Measurements from ENCODE around the gene ADGRG4.
"Not testable (repeated sequence)": the region's sequence is repeated elsewhere in the genome, so short reads cannot be mapped to it uniquely, and the experiment has no call there.

ADGRG4 gene, protein sequence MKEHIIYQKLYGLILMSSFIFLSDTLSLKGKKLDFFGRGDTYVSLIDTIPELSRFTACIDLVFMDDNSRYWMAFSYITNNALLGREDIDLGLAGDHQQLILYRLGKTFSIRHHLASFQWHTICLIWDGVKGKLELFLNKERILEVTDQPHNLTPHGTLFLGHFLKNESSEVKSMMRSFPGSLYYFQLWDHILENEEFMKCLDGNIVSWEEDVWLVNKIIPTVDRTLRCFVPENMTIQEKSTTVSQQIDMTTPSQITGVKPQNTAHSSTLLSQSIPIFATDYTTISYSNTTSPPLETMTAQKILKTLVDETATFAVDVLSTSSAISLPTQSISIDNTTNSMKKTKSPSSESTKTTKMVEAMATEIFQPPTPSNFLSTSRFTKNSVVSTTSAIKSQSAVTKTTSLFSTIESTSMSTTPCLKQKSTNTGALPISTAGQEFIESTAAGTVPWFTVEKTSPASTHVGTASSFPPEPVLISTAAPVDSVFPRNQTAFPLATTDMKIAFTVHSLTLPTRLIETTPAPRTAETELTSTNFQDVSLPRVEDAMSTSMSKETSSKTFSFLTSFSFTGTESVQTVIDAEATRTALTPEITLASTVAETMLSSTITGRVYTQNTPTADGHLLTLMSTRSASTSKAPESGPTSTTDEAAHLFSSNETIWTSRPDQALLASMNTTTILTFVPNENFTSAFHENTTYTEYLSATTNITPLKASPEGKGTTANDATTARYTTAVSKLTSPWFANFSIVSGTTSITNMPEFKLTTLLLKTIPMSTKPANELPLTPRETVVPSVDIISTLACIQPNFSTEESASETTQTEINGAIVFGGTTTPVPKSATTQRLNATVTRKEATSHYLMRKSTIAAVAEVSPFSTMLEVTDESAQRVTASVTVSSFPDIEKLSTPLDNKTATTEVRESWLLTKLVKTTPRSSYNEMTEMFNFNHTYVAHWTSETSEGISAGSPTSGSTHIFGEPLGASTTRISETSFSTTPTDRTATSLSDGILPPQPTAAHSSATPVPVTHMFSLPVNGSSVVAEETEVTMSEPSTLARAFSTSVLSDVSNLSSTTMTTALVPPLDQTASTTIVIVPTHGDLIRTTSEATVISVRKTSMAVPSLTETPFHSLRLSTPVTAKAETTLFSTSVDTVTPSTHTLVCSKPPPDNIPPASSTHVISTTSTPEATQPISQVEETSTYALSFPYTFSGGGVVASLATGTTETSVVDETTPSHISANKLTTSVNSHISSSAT (N-terminal part only)

GRCh38 chrX:136300721-136301120 is at the start of gene ADGRG4:
Gene ADGRG4 (plus strand): TSS chrX:136300963. CDS start chrX:136308778, 7,815 bp downstream.
- not testable (repeated sequence) for DNase-seq

- DNase-seq: no peak
Measured at GRCh38 chrX:136251041-136251991, 49.4 kb upstream of the ADGRG4 start, which contains the start of gene MAP7D3. Gene MAP7D3 (minus strand): TSS chrX:136251400. CDS start chrX:136251358, 42 bp downstream.

GRCh38 chrX:136255541-136255940 is 45.2 kb upstream of the ADGRG4 start:
- DNase-seq: no peak

GRCh38 chrX:136256026-136256425 is 44.7 kb upstream of the ADGRG4 start:
- no peak for DNase-seq

DNA sequence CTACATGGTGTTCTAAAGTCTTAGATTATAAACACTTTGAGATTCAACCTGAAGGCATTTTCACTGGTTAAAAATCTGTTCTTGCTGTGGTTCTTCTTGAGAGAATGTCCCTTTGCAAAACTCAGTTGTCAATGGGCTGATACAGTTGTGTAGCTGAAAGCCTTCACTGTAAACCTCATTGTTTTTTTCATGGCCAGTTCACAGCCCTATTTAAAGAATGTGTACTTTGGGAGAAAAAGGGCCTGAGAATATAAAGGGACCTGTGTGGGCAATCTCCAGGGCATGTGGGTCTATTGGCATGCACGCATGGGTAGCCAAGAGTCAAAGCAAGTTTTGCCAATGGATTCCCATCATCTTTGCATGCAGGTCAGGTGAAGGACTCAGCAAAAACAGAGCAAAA is 41.8 kb upstream of the ADGRG4 start:
- no peak for DNase-seq

DNA sequence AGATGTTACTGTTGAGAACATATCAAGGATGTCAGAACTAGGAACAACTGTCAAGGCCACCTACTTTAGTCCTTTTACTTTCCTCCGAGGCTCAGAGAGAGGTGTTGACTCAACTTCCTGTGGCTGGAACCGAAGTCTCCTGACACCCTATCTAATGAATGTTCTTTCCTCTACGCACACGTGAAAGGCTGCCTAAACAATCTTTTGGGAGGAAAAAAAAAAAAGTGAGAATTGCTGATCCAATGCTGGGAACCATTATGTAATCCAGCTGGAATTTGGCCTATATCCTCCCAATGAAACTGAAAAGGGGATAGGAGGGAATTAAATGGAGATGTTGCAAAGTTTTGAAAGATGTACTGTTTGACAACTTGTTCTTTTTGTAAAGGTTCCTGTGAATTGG is 41.2 kb upstream of the ADGRG4 start:
- no peak for DNase-seq

- DNase-seq: no peak
Measured at GRCh38 chrX:136260776-136261175, 40.0 kb upstream of the ADGRG4 start.

- DNase-seq: no peak
Measured at GRCh38 chrX:136261321-136261720, 39.4 kb upstream of the ADGRG4 start.

DNA sequence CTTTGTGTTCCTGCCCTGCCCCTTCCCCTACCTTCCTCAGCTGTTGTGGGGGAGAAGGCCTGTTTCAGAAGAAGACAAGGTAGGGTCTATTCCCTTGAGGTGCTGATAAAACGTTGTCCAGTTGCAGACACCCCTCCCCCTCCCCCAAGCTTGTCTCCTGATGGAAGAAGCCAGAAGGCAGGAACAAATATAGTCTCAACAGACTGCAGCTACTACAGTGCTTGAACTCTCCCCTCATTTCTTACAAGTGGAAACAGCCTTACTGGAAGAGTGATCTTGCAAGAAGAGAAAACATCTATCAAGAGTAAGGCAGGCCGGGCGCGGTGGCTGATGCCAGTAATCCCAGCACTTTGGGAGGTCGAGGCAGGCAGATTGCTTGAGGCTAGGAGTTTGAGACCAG is 38.5 kb upstream of the ADGRG4 start:
- DNase-seq: no peak

- DNase-seq: no peak
Measured at GRCh38 chrX:136262812-136263315, 37.9 kb upstream of the ADGRG4 start.

DNA sequence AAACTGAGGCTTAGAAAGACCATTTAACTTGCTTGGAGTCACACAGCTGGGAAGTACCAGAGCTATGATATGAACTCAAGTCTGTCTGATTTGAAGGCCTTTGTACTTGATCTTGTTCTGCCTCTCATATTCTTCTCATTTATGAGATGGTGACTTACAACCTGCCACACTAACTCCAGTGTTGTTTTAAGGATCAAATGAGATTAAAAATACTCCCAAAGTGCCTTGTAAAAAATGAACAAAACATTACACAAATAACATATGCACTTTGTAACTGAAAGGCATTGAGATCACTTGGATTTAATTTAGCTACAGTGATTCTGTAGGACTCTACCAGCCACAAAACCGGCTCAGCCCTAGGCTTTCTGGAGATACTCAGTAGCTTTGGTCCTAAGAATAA is 33.9 kb upstream of the ADGRG4 start:
- no peak for DNase-seq

GRCh38 chrX:136268051-136269048 is 32.4 kb upstream of the ADGRG4 start:
- DNase-seq: peak; percentile 42

DNA sequence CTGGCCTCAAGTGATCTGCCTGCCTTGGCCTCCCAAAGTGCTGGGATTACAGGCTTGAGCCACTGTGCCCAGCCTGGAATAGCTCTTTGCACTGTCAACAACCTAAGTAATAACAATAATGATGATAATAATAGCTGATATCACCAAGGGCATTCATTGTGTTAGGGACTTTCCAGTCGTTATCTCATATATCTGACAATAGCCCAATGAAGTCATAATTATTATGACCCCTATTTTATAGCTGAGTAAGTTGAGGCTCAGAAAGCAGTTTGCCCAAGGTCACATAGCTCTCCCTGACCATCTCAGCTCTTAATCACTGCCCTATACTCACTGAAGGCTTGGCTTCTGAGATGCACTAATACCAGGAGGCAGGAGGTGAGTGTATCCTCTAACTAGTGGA is 30.8 kb upstream of the ADGRG4 start:
- no peak for DNase-seq

DNA sequence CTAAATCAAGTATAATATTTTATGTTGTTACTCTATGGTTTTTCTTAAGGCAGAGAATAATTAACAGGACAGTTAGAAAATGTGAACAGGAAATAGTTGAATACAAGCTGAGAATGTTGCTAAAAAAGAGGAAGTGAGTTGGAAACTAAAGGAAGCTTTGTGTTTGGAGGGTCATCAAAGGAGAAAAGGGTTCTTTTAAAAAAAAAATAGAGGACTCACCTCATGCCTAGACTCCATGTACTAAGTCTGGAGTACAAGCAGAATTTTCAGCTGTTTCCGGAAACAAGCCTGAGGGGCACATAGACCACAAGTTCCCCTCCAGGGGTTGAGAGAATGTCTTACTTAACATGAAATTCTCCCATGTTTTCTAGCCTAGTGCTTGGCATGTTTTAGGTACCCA is 29.5 kb upstream of the ADGRG4 start:
- DNase-seq: no peak

- DNase-seq: no peak
Measured at GRCh38 chrX:136272325-136272724, 28.4 kb upstream of the ADGRG4 start.

DNA sequence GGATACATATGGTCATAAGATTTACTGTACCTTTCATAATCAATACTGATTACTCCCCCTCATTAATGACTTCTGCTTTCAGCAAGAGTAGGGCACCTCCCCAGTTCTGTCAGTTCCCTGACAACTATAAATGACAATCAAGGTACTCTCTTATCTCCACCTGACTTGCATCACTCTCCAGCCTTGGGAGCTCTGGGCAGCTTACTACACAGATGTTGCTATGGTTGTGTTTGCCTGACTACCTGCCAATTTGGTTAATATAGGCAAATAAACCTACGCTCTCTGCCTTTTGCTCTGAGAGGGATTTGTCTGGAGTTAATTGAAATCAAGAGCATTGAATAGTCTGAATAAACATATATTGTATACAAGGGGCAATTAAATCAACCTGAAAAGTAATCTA is 26.8 kb upstream of the ADGRG4 start:
- peak; percentile 30 for DNase-seq

- DNase-seq: no peak
Measured at GRCh38 chrX:136275553-136275952, 25.2 kb upstream of the ADGRG4 start.

GRCh38 chrX:136286375-136286774 is 14.4 kb upstream of the ADGRG4 start:
- DNase-seq: not testable (repeated sequence)

GRCh38 chrX:136291824-136292223 is 8.9 kb upstream of the ADGRG4 start:
- DNase-seq: no peak

GRCh38 chrX:136292656-136293055 is 8.1 kb upstream of the ADGRG4 start:
- no peak for DNase-seq

All from NCI-H1092 treated with DMSO at 0.1 percent for 48 hours (cell line).